GM18873 (cell line): ENCODE results near the gene DLL3.

Experiments used
- ATAC-seq: cut with Tn5 transposase; IDR thresholded peaks from one replicate; pipeline ENCODE4 v1.9.1; 2021; ENCODE audit warnings: mild to moderate bottlenecking, moderate library complexity, moderate number of reproducible peaks; ENCODE audit not compliant: unreplicated experiment, low FRiP score

Gene DLL3

DNA sequence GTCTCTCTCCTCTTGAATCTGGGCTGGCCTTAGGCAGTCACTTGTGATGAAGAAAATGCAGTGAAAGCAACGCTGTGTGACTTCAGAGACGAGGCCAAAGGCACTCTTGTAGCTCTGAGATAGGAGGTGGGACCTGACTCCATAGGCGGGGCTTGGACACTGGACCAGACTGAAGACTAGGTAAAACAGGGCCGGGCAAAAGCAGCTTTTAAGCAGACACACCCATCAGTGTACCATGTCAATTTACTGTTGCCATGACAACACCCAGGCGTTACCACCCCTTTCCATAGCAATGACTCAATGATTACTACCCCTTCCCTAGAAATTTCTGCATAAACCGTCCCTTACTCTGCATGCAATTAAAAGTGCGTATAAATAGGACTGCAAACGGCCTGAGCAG, 47.9 kb downstream of the DLL3 start:
- ATAC-seq: no peak

DNA sequence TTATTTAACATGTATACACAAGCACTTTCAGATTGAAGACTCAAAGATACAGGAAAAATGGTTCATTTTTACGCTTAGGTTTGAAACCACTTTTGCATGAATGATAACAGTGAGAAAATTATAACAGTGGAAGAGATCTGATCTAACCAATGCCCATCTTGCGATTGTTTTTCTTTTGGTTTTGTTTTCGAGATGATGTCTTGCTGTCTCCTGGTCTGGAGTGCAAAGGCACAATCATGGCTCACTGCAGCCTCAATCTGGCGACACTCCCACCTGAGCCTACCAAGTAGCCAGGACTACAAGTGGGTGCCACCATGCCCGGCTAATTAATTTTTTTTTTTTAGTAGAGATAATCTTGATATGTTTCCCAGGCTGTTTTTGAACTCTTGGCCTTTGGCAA, 51.5 kb downstream of the DLL3 start:
- ATAC-seq: no peak

DNA sequence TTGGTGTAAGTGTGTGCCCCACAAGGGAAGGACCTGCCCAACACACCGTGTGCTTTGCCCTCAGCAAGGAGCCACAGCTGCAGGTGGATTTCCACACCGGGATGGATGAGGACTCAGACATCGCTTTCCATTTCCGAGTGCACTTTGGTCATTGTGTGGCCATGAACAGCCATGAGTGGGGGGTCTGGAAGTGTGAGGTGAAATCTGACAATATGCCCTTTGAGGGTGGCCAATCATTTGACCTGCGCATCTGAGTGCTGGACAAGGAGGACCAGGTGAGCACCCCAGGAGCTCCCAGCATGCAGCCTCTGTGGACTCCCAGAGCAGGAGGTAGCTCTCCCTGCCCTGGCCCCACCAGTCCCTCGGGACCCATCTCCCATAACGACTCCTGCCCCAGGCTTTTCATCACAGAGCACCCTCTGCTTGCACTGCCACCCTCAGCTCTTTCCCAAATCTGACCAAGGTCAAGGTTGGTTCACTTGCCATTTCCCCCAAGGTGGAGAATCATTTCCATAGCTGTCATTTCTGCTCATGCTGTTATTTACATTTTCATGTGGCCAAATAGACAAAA, 54.4 kb downstream of the DLL3 start:
- ATAC-seq: no peak

DNA sequence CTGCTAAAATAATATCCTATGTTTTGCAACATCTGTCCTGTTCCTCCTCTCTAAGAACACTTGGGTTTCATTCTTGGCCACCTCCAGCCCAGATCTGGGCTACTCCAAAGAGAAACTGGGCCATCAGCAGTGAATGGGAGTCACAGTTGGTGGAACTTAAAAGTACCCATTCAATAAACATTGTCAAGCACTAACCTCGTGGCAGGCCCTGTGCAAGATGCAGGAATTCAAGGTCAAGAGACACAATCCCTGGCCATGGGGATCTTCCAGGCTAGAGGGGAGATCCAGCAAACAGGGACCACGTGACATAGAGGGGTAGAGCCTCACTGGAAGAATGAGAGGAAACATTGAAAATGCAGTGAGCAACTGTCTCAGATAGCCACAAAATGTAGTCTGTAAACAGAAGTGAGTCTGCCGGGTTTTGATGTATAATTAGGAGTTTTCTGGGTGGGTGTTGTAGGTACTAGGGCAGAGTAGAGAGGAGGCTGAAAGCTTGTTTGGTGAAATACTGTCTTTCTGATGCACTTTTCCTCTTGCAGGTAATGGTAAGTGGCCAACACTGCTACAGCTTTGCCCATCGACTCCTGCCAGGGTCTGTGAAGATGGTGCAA, 56.1 kb downstream of the DLL3 start:
- ATAC-seq: no peak

DNA sequence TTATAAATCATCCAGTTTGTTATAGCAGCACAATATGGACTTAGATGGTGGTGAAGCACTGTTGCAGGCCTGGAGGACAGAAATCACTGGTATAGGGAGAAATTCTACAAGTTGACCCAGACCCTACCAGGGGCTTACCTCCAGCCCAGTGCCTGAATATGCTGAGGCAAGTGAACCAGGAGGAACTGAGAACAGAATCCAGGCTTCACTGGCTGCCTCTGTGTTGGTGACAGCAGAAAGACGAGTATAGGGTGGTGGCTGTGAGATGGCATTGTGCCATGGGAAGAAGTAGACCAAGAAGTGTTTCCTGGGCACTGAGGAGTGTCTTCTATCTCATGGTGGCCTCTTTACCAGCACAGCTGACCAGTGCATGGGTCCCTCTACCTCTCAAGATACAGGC, 57.1 kb downstream of the DLL3 start:
- ATAC-seq: no peak
